ENCODE results near the gene NLN.

The NLN gene

DNA sequence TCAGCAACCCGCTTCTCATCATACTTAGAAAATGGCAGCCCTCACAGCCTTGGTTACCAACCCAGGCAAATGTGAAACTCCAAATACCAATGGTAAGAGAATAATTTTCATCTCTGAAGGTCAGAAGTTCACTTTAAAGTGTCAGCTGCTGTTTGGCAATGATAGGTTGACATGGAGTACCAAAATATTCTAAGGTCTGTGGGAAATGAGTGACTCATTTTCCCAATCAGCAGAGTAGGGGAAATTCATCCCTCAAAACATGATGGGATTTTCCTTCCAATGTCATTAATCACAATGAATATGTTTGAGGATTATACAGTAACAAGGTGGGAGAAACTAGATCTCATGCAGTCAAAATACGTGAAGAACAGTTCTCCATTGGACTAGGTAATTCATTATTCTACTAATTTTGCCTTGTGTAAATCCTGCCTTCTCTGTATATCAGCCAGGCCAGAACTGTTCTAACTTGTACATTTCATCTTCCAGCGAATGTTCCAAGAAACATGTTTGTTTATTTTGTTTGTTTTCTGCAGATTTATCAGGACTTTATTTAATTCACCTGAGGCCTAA, 151.3 kb downstream of the NLN start:
- DNase-seq (ENCODE audit: low spot score): no peak

DNA sequence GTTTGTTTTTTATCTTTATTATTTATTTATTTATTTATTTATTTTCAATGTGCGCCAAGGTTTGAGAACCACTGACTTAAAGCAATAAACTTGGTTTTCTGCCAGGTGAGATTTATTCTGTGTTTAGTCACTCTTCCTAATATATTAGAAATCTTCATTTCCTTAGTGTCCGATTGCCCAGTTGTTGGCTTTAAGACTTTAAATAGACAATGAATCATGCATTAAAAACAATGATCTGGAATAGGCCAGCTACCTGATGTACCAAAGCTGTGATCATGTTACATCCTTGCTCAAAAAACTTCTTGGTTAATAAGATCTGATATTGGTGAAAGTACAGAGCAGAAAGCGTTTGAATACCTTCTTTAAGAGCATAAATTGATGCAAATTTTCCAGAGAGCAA, 152.2 kb downstream of the NLN start:
- DNase-seq (ENCODE audit: low spot score): no peak

DNA sequence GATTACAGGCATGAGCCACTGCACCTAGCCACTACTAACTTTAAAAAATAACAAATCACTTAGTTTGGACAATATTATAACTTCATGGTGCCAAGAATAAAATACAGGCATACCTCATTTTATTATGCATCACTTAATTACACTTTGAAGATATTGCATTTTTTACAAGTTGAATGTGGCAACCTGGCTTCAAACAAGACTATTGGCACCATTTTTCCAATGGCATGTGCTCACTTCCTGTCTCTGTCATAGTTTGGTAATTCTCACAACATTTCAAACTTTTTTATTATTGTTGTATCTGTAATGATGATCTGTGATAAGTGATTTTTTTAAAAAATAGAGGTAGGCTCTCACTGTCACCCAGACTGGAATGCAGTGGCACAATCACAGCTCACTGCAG, 154.5 kb downstream of the NLN start:
- no peak for DNase-seq (ENCODE audit: low spot score)

DNA sequence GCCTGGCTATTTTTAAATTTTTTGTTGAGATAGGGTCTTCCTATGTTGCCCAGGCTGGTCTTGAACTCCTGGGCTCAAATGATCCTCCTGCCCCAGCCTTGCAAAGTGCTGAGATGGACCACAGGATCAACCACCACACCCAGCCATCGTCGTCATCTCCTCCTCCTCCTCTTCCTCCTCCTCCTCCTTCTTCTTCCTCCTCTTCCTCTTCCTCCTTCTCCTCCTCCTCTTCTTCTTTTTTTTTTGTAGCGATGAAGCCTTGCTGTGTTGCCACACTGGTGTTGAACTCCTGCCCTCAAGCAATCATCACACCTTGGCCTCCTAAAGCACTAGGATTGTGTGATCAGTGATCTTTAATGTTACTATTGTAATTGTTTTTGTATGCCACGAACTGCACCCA, 155.0 kb downstream of the NLN start:
- DNase-seq (ENCODE audit: low spot score): no peak

Measured in SW480 (cell line).